Measurements from ENCODE around the gene ATXN1. TPM values are rescaled to one million over a fixed set of nuclear protein-coding genes. Genes with fewer than 3 reads are reported as not detected.
A peak's percentile ranks its signal among the peaks of the same experiment; 100 is the strongest.

The ATXN1 gene
- total RNA-seq, 1 donor from 2014 or later: 33.7 TPM

GRCh38 chr6:16277101-16277981 is 483.9 kb downstream of the ATXN1 start:
- TF ChIP-seq CTCF (conservative IDR thresholded peaks at IDR 0.05): peak; percentile 40
- H3K4me3 Mint-ChIP-seq: peak overlapping the region; percentile 56
- H3K27ac Mint-ChIP-seq: peak overlapping the region; percentile 79
- H3K4me1 Mint-ChIP-seq (ENCODE audit: unreplicated experiment): peaks cover 26% of the 10 kb centered on the region
- no peak for DNase-seq (ENCODE audit: extremely low spot score, unreplicated experiment)
- H3K27me3 Mint-ChIP-seq: peaks cover 11% of the 10 kb centered on the region
- no peaks in the 10 kb centered on the region for H3K9me3 Mint-ChIP-seq
- H3K36me3 Mint-ChIP-seq: no peaks in the 10 kb centered on the region

- Mint-ChIP-seq H3K4me1 (ENCODE audit: unreplicated experiment) (peaks cover 26% of the 10 kb centered on the region), H3K4me3 (no peak overlapping the region), H3K27me3 (peaks cover 11% of the 10 kb centered on the region), H3K27ac (no peak overlapping the region), H3K9me3 (no peaks in the 10 kb centered on the region), H3K36me3 (no peaks in the 10 kb centered on the region)
- TF ChIP-seq CTCF (conservative IDR thresholded peaks at IDR 0.05): no peak
- no peak for DNase-seq (ENCODE audit: extremely low spot score, unreplicated experiment)
Observed at GRCh38 chr6:16274885-16275589, 486.2 kb downstream of the ATXN1 start.

GRCh38 chr6:16274483-16274882 is 486.8 kb downstream of the ATXN1 start:
- Mint-ChIP-seq H3K9me3 (no peaks in the 10 kb centered on the region), H3K27me3 (peaks cover 11% of the 10 kb centered on the region), H3K36me3 (no peaks in the 10 kb centered on the region), H3K4me3 (no peak overlapping the region), H3K4me1 (ENCODE audit: unreplicated experiment) (peaks cover 26% of the 10 kb centered on the region), H3K27ac (no peak overlapping the region)
- DNase-seq (ENCODE audit: extremely low spot score, unreplicated experiment): no peak
- no peak for TF ChIP-seq CTCF (conservative IDR thresholded peaks at IDR 0.05)

GRCh38 chr6:16273256-16273655 is 488.0 kb downstream of the ATXN1 start:
- H3K27me3 Mint-ChIP-seq: peaks cover 9% of the 10 kb centered on the region
- H3K27ac Mint-ChIP-seq: no peak overlapping the region
- H3K4me3 Mint-ChIP-seq: no peak overlapping the region
- no peak for TF ChIP-seq CTCF (conservative IDR thresholded peaks at IDR 0.05)
- no peaks in the 10 kb centered on the region for H3K36me3 Mint-ChIP-seq
- H3K4me1 Mint-ChIP-seq (ENCODE audit: unreplicated experiment): peaks cover 24% of the 10 kb centered on the region
- DNase-seq (ENCODE audit: extremely low spot score, unreplicated experiment): no peak
- no peaks in the 10 kb centered on the region for H3K9me3 Mint-ChIP-seq

- Mint-ChIP-seq H3K4me1 (ENCODE audit: unreplicated experiment) (peaks cover 14% of the 10 kb centered on the region), H3K27ac (no peak overlapping the region), H3K9me3 (no peaks in the 10 kb centered on the region)
Observed at GRCh38 chr6:16272201-16272600, 489.1 kb downstream of the ATXN1 start.

More at GRCh38 chr6:16272201-16272600, 489.1 kb downstream of the ATXN1 start:
- no peak for TF ChIP-seq CTCF (conservative IDR thresholded peaks at IDR 0.05)
- Mint-ChIP-seq H3K27me3 (peaks cover 4% of the 10 kb centered on the region), H3K4me3 (no peak overlapping the region), H3K36me3 (no peaks in the 10 kb centered on the region)
- DNase-seq (ENCODE audit: extremely low spot score, unreplicated experiment): no peak
